Activated naive CD8-positive, alpha-beta T cell (primary cell): Measurements from ENCODE around the gene SLC24A4.

Experiments
- H3K27ac Mint-ChIP-seq: one replicate; pipeline ENCODE4 v1.8.0; 2021; ENCODE audit warnings: mixed read lengths
- H3K27me3 Mint-ChIP-seq: one replicate; pipeline ENCODE4 v1.8.0; 2021; ENCODE audit warnings: mixed read lengths
- H3K36me3 Mint-ChIP-seq: one replicate; pipeline ENCODE4 v1.8.0; 2021; ENCODE audit warnings: mixed read lengths
- H3K4me1 Mint-ChIP-seq: one replicate; pipeline ENCODE4 v1.8.0; 2021; ENCODE audit warnings: low read depth, mixed read lengths
- H3K4me3 Mint-ChIP-seq: one replicate; pipeline ENCODE4 v1.8.0; 2021; ENCODE audit warnings: mild to moderate bottlenecking, mixed read lengths
- H3K9me3 Mint-ChIP-seq: one replicate; pipeline ENCODE4 v1.8.0; 2021; ENCODE audit warnings: low read depth, mixed read lengths

Gene SLC24A4

GRCh38 chr14:92481811-92482555 lies 159.0 kb downstream of the SLC24A4 start:
- peaks cover 2% of the 10 kb centered on the region for H3K4me1 Mint-ChIP-seq
- H3K9me3 Mint-ChIP-seq: peaks cover 3% of the 10 kb centered on the region
- H3K27ac Mint-ChIP-seq: no peak overlapping the region

DNA sequence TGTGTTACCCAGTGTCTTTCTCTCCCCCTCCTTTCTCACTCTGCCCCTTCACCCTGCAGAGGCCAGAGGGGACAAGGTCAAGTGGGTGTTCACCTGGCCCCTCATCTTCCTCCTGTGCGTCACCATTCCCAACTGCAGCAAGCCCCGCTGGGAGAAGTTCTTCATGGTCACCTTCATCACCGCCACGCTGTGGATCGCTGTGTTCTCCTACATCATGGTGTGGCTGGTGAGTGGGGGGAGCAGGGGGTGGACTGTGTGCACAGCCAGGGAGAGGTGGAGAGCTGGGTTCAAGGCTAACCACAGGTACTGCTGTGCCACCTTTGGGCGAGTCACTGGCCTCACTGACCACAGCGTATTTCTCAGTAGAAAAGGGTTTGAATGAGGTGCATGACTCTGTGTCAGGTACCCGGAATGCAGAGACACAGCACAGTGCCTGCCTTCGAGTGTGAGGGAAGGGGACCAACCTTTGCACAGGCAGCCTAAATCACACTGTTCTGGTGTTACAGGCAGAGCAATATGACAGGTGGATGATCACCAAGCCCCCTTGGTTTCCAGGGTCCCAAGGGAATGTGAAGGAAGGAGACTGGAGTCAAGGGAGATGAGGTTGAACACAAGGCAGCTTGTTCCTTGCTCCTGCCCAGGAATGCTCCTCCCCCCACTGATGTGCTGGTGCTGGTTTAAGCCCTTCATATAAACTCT lies 159.8 kb downstream of the SLC24A4 start:
- no peaks in the 10 kb centered on the region for H3K36me3 Mint-ChIP-seq
- H3K9me3 Mint-ChIP-seq: peaks cover 3% of the 10 kb centered on the region
- H3K27ac Mint-ChIP-seq: no peak overlapping the region
- H3K4me1 Mint-ChIP-seq: peaks cover 4% of the 10 kb centered on the region
- H3K4me3 Mint-ChIP-seq: no peak overlapping the region
- H3K27me3 Mint-ChIP-seq: no peaks in the 10 kb centered on the region

More at GRCh38 chr14:92481811-92482555, 159.0 kb downstream of the SLC24A4 start:
- no peaks in the 10 kb centered on the region for H3K36me3 Mint-ChIP-seq
- H3K4me3 Mint-ChIP-seq: no peak overlapping the region
- no peaks in the 10 kb centered on the region for H3K27me3 Mint-ChIP-seq

DNA sequence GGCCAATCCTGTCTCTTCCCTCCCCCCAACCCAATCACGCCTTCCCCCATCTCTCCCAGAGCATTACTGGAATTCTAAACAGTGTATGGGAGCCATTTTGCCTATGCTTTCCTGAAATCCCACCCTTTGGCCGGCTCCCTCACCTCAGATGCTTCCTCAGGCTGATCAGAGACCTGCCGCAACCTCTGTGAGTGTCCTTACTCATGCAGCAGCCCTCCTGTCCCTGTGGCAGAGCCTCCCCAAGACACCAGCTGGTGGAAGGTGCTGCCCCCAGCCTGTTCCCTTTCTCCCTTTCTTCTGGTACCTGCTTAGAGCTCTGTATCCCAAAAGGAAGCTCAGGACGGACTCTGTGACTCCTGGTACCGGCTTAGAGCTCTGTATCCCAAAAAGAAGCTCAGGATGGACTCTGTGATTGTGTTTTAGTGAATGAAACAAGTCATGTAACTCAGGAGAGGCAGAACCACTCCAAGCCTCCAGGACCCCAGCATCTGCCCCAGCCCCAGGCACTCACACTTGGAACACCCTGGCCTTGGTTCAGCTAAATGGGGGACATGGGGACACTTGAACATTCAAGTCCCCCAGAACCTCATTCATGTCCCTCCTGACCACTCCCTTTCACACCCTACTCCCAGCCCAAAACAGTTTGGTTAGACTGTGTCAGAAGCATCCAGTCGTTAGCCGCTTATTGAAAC lies 161.3 kb downstream of the SLC24A4 start:
- Mint-ChIP-seq H3K36me3 (no peaks in the 10 kb centered on the region), H3K4me3 (no peak overlapping the region), H3K27me3 (no peaks in the 10 kb centered on the region), H3K9me3 (no peaks in the 10 kb centered on the region), H3K27ac (no peak overlapping the region), H3K4me1 (peaks cover 4% of the 10 kb centered on the region)

DNA sequence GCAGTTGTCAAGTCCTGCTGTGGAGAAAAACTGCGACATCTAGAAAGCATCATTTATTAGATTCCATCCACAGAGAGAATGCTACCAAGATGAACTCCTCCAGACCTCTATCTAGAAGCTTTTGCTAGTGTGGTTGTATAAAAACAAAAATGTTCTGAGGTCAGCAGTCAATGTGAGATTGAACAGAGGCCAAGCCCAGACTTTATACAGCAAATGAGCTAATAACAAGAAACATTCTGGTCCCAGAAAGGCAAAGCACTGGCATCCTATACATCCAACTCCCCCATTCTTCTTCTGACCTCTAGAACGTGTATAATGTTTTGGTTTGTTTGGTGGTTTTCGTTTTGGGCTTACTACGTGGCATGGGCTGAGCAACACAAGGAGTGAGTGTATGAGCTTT lies 163.9 kb downstream of the SLC24A4 start:
- no peaks in the 10 kb centered on the region for H3K27me3 Mint-ChIP-seq
- H3K36me3 Mint-ChIP-seq: no peaks in the 10 kb centered on the region
- no peak overlapping the region for H3K27ac Mint-ChIP-seq
- H3K4me1 Mint-ChIP-seq: peaks cover 4% of the 10 kb centered on the region
- H3K4me3 Mint-ChIP-seq: no peak overlapping the region
- no peaks in the 10 kb centered on the region for H3K9me3 Mint-ChIP-seq

DNA sequence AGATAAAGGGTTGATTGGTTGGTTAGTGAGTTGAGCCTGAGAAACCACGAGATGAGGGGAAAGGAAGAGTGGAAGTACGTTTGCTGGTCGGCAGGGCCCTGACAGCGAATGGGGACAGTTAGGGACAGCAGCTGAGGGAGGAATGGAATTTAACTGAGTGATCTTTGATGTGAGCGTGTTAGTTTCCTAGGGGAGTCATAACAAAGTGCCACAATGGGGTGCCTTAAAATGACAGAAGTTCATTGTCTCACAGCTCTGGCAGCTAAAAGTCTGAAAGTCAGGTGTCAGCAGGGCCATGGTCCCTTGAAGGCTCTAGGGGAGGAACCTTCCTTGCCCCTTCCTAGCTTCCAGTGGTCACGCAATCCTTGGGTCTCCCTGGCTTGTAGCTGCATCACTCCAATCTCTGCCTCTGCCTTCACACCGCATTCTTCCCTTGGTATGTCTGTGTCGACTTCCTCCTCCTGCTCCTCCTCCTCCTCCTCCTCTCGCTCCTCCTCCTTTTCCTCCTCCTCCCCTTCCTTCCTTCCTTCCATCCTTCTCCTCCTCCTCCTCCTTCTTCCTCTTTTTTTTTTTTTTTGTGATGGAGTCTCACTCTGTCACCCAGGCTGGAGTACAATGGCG lies 164.7 kb downstream of the SLC24A4 start:
- H3K9me3 Mint-ChIP-seq: no peaks in the 10 kb centered on the region
- H3K27ac Mint-ChIP-seq: no peak overlapping the region
- H3K4me3 Mint-ChIP-seq: no peak overlapping the region
- H3K36me3 Mint-ChIP-seq: no peaks in the 10 kb centered on the region
- no peaks in the 10 kb centered on the region for H3K27me3 Mint-ChIP-seq
- peaks cover 4% of the 10 kb centered on the region for H3K4me1 Mint-ChIP-seq

DNA sequence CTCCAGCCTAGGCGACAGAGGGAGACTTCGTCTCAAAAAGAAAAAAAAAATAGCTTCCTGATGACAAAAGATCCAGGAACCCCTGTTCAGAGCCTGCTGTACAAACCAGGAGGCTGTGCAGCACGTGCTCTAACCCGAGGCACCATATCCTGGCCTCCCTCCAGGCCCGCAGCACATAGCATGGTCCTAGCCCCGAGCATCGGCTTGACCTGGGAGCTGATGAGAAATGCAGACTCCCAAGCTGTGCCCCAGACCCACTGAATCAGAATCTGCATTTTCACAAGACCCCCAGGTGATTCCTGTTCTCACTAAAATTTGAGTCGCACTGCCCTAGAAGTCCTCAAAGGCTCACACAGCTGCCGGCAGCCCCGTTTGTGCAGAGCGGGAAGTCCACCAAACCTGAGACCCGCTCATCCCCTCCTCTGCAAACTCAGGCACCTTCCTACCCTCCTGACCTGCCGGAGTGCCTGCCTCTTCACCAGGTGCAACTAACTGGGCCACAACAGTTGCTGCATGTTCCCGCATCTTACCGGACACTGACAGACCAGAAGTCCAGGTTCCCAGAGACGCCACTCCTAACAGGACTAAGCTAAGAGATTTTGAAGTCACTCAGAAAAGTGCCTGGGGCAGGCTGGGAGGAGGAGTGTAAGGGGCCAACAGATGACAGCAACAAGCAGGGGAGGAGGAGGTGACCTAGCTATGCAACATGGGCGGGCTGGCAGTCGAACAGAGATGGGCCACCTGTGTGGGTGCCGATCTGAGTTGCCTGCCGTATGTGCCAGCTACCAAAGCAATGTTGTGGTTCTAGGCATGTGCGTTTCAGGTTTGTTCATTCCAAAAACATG lies 166.7 kb downstream of the SLC24A4 start:
- Mint-ChIP-seq H3K36me3 (no peaks in the 10 kb centered on the region), H3K27me3 (no peaks in the 10 kb centered on the region), H3K27ac (no peak overlapping the region), H3K4me1 (peaks cover 4% of the 10 kb centered on the region), H3K4me3 (no peak overlapping the region), H3K9me3 (no peaks in the 10 kb centered on the region)

DNA sequence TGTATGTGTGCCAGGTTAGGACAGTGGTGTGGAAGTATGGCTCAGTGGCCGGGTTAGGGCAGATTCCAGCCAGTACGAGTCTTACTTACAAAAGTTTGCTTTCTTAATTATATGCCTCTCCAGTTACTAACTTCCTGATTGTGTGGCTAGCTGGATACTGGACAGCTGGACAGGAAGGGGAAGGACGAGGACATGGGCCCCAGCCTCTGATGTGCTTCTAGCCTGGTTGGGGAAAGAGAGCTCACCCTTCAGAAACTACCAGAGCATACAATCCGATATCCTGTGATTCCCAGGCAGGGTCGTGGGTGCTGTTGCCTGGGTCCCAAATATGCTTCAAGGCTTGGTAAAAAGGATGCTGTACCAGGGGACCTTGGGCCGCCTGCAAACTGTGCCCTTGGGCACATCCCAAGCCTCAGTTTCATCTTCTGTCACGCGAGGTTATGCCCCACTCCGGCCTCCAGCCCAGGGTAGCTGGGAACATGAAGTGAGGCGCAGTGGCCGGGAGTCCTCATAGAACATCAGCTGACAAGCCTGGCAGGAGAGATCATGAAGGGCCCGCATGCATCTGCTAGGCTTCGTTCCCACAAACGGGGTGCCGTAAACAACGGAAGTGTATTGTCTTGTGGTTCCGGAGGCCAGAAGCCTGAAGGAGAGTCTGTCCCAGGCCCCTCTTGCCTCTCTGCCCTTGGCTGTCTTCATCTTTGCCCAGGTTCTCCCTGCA lies 167.4 kb downstream of the SLC24A4 start:
- no peak overlapping the region for H3K27ac Mint-ChIP-seq

GRCh38 chr14:92491782-92492181 lies 168.8 kb downstream of the SLC24A4 start:
- Mint-ChIP-seq H3K36me3 (no peaks in the 10 kb centered on the region), H3K4me1 (peaks cover 3% of the 10 kb centered on the region), H3K4me3 (no peak overlapping the region), H3K27me3 (no peaks in the 10 kb centered on the region), H3K9me3 (no peaks in the 10 kb centered on the region), H3K27ac (no peak overlapping the region)

More for the DNA sequence above, 167.4 kb downstream of the SLC24A4 start:
- Mint-ChIP-seq H3K4me3 (no peak overlapping the region), H3K4me1 (peaks cover 4% of the 10 kb centered on the region), H3K36me3 (no peaks in the 10 kb centered on the region), H3K9me3 (no peaks in the 10 kb centered on the region), H3K27me3 (no peaks in the 10 kb centered on the region)

DNA sequence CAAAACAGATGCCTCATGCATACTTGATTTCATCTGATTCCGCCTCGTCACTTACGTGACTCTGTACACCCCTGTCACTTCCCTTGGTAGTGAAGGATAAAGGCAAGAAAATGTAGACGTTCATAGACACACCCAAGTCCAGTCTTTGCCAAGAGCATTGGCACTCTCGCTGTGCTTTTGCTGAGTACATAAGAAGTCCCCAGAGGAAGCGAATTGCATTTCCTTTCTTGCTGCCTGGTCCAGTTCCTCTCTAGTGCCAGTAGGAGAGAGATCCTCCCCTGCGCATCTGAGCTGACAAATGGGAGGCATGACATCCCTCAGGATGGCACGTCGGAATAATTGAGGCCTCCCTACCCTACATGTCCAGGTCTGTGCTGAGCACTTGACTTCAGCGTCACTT lies 169.3 kb downstream of the SLC24A4 start:
- H3K36me3 Mint-ChIP-seq: no peaks in the 10 kb centered on the region

DNA sequence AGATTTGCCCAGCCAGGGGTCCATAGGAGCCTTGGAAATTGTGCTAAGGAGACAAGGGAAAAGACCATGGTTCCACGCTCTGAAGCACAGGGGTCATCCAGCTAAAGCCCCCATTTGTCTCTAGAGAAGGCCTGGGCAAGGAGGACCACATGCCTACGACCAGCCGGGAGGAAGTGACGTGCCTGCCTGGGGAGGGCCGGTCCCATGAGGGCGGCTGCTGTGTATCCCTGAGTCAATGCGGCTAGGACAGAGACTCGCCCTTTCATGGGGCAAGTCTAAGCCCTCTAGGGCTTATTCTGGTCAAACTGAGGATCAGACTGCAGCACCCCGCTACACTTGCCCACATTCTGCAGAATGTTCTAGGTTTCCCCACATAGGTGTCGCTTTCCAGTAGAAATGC lies 170.1 kb downstream of the SLC24A4 start:
- Mint-ChIP-seq H3K27me3 (no peaks in the 10 kb centered on the region), H3K27ac (no peak overlapping the region), H3K36me3 (no peaks in the 10 kb centered on the region), H3K4me3 (no peak overlapping the region), H3K4me1 (no peaks in the 10 kb centered on the region), H3K9me3 (no peaks in the 10 kb centered on the region)

More for the DNA sequence above, 169.3 kb downstream of the SLC24A4 start:
- H3K27me3 Mint-ChIP-seq: no peaks in the 10 kb centered on the region
- no peaks in the 10 kb centered on the region for H3K9me3 Mint-ChIP-seq
- H3K4me1 Mint-ChIP-seq: peaks cover under 1% of the 10 kb centered on the region
- no peak overlapping the region for H3K27ac Mint-ChIP-seq
- H3K4me3 Mint-ChIP-seq: no peak overlapping the region

- Mint-ChIP-seq H3K27ac (no peak overlapping the region), H3K27me3 (no peaks in the 10 kb centered on the region), H3K36me3 (no peaks in the 10 kb centered on the region), H3K9me3 (no peaks in the 10 kb centered on the region), H3K4me1 (no peaks in the 10 kb centered on the region), H3K4me3 (no peak overlapping the region)
These were observed 170.5 kb downstream of the SLC24A4 start for GRCh38 chr14:92493492-92493891.

- Mint-ChIP-seq H3K9me3 (no peaks in the 10 kb centered on the region), H3K27me3 (no peaks in the 10 kb centered on the region), H3K36me3 (no peaks in the 10 kb centered on the region), H3K4me3 (no peak overlapping the region), H3K4me1 (no peaks in the 10 kb centered on the region), H3K27ac (no peak overlapping the region)
These were observed 171.5 kb downstream of the SLC24A4 start for GRCh38 chr14:92494512-92494911.

GRCh38 chr14:92495027-92495426 lies 172.1 kb downstream of the SLC24A4 start:
- Mint-ChIP-seq H3K4me1 (no peaks in the 10 kb centered on the region), H3K27ac (no peak overlapping the region), H3K4me3 (no peak overlapping the region), H3K9me3 (no peaks in the 10 kb centered on the region), H3K27me3 (no peaks in the 10 kb centered on the region), H3K36me3 (no peaks in the 10 kb centered on the region)
